GM18870 (cell line): Measurements from ENCODE around the gene ATP13A1.
"Not testable (repeated sequence)": the region's sequence is repeated elsewhere in the genome, so short reads cannot be mapped to it uniquely, and the experiment has no call there.

Experiments
- ATAC-seq: cut with Tn5 transposase; IDR thresholded peaks from one replicate; pipeline ENCODE4 v1.9.1; 2021; ENCODE audit warnings: moderate library complexity; ENCODE audit not compliant: unreplicated experiment

ATP13A1 gene

GRCh38 chr19:19626516-19627472, 36.7 kb downstream of the ATP13A1 start:
- ATAC-seq = no peak

- ATAC-seq = no peak
These were observed 39.4 kb downstream of the ATP13A1 start for GRCh38 chr19:19624032-19624570.

GRCh38 chr19:19623383-19623782, 40.1 kb downstream of the ATP13A1 start:
- ATAC-seq = no peak

GRCh38 chr19:19619849-19620210, 43.6 kb downstream of the ATP13A1 start:
- no peak for ATAC-seq

DNA sequence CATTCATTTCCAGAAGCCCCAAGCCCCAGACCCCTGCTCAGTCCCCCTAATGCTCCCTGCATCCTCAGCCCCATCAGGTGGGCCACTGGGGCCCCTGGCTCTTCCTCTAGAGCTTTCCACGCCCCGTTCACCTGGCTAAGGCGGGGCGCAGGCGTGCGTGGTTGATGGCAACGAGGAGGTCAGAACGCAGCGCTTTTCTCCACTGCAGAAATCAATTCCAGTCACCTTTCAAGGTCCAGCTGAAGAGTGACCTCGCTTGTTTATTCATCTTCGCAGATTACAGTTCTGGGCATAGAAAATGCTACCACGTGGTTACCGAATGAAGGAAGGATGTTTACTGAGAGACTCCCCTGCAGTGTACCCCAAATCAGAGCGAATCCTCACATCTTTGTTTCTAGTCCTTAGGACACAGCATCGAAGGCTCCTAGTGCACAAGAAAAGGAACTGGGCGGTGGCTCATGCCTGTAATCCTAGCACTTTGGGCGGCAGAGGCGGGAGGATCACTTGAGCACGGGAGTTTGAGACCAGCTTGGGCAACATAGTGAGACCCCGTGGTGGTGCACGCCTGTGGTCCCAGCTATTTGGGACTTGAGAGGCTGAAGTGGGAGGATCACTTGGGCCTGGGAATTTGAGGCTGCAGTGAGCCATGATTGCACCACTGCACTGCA, 44.2 kb downstream of the ATP13A1 start:
- no peak for ATAC-seq

- ATAC-seq = peak; percentile 92
These were observed 45.0 kb downstream of the ATP13A1 start, which contains the start of gene PBX4 for GRCh38 chr19:19618219-19619051. Gene PBX4 (minus strand): TSS chr19:19618687. CDS start chr19:19618629, 58 bp downstream.

DNA sequence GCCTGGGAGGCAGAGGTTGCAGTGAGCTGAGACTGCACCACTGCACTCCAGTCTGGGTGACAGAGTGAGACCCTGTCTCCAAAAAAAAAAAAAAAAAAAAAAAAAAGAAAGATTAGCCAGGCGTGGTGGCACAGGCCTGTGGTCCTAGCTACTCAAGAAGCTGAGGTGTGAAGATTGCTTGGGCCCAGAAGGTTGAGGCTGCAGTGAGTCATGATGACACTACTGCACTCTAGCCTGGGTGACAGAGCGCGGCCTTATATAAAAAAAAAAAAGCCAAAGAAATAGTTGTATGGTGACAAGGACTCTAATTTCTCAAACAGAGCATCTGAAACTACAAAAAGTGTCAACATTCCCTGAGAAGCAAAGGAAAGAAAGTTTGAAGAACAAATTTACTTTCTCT, 48.4 kb downstream of the ATP13A1 start:
- no peak for ATAC-seq

DNA sequence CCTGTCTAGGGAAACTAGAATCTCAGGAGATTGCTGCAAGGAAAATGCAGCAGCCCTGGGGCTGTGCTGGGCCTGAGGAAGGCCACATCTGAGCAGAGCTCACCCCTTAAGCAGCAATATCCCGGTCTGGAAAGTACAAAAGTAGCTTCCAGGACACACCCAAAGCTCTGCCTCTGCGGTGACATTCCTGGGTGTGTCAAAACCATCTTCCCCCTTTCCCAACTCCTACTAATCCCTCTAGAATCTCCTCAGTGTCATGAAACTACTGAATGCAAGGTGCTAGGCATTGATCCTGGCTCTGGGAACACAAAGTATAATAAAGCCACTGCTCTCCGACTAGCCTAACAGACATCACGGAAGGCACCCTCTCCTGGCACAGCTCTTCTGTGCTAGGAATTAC, 50.0 kb downstream of the ATP13A1 start:
- no peak for ATAC-seq

DNA sequence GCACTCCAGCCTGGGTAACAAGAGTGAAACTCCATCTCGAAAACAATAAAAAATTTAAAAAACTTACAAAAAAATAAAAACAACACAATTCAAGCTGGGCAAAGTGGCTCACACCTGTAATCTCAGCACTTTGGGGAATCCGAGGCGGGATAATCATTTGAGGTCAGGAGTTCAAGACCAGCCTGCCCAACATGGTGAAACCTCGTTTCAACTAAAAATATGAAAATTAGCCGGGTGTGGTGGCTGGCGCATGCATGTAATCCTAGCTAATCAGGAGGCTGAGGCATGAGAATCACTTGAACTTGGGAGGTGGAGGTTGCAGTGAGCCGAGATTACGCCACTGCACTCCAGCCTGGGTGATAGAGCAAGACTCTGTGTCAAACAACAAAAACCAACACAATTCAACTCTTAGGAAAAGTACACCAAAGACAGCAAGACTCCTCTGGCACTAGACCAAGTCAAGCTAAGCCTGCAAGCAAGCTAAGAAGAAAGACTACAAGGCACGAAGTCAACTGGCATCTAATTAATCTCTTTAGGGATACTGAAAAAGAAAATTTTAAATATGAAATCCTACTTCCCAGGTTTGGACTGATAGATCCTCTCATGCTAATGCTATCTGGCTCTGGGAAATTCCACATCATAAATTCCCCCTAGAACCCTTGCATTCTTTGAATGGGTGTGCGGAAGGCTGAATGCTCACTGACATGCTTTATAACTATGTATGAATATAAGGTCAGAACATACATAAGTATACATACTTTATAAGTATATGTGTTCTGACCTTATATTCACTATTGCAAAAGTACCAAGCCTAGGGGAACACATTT, 52.9 kb downstream of the ATP13A1 start:
- no peak for ATAC-seq

DNA sequence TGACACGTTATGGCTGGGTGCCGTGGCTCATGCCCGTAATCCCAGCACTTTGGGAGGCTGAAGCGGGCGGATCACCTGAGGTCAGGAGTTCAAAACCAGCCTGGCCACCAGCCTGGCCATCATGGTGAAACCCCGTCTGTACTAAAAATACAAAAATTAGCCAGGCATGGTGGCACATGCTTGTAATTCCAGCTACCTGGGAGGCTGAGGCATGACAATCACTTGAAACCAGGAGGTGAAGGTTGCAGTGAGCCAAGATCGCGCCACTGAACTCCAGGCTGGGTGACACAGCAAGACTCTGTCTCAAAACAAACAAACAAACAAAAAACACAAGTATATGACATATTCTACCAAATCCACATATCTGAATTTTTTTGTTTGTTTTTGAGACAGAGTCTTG, 56.8 kb downstream of the ATP13A1 start:
- ATAC-seq = not testable (repeated sequence)

GRCh38 chr19:19606021-19606420, 57.5 kb downstream of the ATP13A1 start:
- peak; percentile 56 for ATAC-seq

DNA sequence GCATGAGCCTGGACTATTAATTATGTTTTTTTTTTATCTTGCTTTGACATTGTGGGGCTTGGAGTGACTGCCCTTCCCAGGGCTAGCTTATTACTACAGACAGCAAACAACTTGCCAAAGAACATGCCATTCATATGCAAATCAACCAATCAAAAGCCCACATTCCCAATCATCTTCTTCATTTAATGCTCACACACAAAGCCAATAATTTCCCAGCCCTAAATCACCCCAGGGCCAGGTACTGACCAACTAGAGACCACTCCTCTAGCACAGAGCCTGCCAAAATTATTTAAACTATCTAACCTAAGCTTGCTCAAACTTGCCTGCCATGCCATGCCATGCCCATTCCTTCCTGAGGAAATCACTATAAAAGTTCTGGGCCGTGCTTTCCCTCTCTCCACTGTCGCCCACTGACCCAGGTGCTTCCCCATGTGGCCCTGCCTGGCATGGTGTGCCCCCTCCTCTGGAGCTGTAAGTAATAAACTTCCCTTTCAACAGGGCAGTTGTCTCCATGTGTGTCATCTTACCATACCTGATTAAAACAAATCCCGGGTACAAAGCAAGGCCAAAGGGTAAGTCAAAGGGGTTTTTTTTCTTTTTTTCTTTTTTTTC, 60.7 kb downstream of the ATP13A1 start:
- ATAC-seq = no peak

- ATAC-seq = no peak
These were observed 61.3 kb downstream of the ATP13A1 start for GRCh38 chr19:19602136-19602712.

DNA sequence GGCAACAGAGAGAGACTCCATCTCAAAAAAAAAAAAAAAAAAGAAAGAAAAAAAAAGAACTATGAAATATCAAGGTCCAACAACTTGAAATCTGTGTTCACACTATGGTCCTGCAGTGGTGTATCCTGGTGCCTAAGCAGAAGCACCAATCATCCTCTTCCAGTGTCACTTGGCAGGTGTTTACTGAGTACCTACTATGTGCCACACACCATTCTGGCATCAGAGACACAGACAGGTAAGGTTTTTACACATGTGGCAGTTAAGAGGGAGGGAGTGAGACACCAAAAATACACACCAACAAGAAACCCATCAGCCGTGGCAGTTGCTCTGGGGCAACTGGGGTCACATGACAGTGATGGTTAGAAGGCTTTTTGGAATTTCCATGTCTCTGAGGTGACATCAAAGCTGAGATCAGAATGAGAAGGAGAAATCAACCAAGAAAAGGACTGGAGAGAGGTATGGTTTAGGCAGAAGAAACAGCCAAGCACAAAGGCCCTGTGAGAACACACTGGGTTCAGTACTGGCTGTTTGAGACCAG, 62.6 kb downstream of the ATP13A1 start:
- no peak for ATAC-seq

GRCh38 chr19:19598728-19599451, 64.6 kb downstream of the ATP13A1 start:
- not testable (repeated sequence) for ATAC-seq

GRCh38 chr19:19597809-19598306, 65.6 kb downstream of the ATP13A1 start:
- ATAC-seq = peak; percentile 77
